ENCODE data around the gene PEX3.
"Not testable (repeated sequence)": the region's sequence is repeated elsewhere in the genome, so short reads cannot be mapped to it uniquely, and the experiment has no call there.

PEX3 gene, protein sequence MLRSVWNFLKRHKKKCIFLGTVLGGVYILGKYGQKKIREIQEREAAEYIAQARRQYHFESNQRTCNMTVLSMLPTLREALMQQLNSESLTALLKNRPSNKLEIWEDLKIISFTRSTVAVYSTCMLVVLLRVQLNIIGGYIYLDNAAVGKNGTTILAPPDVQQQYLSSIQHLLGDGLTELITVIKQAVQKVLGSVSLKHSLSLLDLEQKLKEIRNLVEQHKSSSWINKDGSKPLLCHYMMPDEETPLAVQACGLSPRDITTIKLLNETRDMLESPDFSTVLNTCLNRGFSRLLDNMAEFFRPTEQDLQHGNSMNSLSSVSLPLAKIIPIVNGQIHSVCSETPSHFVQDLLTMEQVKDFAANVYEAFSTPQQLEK

DNA sequence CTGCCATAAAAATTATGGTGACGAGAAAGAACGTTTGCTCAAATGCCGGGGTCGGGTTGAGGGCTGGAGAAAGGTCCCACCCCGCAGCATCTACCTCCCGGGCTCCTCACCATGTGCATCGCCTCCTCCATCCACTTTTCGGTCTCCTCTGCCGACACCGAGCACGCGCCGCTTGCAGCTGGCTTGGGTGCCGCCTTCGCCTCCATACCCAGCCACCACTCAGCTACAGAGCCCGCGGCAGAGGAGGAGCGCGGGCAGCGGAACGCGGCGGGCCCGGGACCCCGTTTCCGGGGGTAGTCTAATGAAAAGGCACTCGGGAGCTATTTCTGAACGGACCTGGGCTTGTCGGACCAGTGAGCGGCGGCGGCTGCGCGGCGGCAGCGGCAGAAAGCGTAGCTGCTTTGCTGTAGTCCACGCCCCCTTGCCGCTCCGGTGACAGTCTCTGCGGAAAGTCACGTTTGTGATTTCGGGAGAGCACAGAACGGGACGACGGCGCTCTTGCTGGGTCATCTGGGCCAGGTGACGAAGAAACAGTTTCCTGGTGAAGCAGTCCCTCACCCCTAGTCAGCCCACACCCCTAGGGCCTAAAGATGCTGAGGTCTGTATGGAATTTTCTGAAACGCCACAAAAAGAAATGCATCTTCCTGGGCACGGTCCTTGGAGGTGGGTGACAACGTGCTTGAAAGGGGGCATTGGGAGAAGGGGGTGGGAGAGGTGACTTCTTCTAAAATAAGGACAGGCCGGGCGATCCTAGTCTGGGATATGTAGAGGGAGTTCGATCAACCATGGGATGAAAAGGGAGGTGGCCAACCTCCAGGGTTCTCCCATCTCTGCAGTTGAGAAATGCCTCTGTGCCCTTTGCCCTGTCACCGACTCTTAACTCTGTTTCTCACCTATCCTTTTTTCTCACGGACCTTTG is at the start of gene PEX3, which contains the start of gene ADAT2:
Gene PEX3 (plus strand): TSS at position 353 of the 919 bp plus-strand sequence. CDS start 238 bp downstream, at position 591.
Gene ADAT2 (minus strand): TSS at position 243 of the 919 bp plus-strand sequence. CDS start 37 bp downstream, at position 206.
- DNase-seq: peak; percentile 92 to 94

DNA sequence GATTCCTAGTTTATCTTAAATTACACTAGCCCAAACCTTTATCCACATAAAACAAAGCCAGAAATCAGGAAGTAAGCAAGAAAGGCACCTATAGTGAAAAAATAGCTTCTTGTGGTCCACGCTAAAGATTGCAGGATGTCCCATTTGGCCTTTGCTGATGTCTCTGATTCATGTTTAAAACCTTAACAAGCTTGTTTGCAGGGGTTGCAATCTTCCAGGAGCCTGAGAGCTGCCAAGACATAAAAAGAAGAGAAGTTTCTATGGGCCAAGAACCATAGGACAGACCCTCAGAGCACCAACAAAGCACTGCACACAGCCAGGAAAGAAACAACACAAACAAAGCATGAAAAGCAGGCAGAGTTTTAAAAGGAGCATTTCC is 49.5 kb upstream of the PEX3 start:
- no peak for DNase-seq

DNA sequence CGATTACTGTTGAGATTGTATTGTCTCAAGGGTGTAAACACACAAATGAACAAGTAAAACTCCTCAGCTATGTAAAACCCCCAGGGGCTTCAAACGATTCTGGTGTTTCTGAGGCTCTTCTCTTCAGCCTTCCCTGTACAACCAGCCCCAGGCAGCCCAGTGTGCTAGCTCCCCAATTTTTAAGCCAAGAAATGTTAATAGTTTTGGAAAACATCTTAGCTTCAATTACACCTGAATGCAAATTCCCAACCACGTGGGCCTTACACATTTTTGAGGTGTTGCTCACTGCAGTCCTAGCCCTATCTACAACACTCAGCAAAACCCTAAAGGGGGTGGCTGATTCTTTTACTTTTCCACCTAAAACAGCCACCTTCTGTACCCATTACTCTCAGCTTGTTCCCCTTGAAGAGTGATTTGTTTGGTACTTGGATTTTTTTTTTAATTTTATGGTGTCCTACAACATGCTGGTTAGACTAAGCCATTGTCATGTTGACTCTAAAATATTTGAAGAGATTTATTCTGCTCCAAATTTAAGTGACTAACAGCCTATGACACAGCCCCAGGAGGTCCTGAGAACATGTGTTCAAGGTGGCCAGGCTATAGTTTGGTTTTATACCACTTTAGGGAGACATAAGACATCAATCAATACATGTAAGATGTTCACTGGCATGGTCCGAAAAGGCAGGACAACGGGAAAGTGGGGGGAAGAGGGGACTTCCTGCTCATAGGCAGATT is 48.8 kb upstream of the PEX3 start:
- DNase-seq: no peak

DNA sequence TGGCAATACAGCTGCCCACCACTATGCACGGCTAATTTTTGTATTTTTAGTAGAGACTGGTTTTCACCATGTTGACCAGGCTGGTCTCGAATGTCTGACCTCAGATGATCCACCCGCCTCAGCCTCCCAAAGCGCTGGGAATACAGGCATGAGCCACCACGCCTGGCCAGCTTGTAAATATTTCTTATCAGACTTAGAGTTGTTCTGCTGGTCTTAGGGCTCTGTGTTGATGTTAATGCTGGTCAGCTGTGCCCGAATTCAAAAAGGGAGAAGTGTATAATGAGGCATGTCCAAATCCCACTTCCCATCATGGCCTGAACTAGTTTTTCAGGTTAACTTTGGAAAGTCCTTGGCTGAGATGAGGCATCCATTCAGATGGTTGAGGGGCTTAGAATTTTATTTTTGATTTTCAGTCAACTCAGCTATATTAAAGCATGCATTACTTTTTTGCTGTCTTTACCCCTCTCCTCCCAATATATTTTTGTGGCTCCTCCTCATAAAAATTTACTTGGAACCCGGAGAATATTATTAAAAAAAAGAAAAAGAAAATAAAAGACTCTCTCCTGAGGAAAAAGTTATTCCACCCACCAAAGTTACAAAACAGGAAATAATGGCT is 47.8 kb upstream of the PEX3 start:
- no peak for DNase-seq

DNA sequence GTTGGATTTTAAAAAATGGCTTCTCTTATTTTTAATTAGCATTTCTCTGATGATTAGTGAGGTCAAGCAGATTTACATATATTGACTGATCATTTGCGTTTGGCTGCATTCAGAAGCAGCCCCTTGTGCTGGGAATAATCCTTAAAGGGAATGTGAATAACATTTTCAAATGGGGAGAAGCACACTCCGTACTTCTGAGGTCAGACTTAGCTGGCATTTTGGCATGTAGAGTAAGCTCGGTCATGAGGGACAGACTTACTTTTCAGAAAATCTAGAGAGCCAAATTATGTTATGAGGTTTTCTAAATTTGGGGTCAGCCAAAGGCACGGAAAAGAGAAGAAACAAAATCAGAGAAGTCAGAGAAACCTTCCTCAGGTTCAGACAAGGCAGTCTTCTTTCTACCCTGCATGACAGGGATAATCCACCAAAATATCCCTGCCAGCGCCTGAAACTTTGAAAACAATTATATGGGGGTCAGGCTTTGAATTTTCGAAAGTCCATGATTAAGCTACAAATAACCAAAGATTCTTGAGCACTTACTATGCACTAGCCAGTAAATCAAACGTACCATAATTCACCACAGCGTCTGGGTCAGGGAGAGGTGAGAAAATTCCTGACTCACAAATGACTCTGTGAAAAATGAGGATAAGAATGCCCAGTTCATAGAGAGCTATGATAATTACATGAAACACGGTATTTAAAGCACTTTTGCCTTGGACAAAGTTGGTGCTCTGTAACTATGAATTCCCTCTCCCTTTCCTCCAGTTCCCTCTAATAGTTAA is 45.0 kb upstream of the PEX3 start:
- DNase-seq: no peak

DNA sequence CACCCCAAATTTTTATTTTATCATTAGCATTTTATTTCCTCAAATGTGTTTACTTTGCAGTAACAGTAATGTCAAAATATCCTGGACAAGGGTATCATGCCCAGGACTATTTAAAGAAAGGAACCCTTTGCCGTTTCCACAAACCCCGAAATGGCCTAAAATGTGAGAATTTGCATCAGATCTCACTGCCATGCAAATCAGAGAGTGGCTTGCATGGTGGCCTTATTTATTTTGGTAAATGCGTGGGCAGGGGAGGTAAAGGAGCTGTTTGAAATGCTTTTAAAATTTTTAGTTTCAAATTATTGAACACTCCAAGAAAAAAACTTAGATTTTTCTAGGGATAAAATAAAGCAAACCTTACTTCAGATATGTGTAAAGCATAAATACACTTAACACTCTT is 43.9 kb upstream of the PEX3 start:
- no peak for DNase-seq

DNA sequence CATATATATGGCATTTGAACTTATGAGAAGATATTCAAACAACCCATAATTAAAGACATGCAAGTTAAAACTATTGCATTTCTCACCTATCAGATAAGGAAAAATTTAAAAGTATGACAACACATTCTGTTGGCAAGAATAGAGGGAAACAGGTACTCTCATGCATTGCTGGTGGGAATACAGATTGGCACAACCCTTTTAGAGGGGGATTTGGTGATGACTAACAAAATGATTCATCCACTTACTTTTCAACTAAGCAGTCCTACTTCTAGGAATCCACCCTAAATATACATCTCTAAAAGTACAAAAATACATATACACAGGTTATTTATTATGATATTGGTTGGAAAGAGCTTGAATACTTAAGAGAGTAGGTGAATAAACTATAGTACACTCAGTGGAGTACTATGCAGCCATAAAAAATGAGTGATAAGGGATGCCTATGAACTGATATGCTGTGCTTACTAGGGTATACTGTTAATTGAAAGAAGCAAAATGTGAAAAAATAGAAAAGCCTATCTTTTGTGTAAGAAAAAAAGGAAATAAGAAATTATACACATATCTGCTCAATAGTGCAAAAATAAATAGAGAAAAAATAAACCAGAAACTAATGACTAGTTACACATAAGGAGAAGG is 42.3 kb upstream of the PEX3 start:
- DNase-seq: no peak

DNA sequence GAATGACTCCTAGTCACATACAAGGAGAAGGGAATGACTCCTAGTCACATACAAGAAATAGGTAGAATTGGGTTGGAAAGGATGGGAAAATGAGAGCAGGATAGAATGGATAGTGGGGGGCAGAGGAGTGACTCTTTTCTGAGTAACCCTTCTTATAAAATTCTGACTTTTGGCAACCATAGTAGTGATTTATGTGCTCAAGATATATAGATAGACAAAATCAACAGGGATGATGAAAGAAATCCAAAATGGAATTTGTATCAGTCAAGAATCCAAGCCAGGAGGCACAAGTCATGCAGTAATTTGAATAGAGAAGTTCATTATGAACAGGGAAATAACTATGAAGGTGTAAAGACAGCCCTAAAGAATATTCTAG is 41.8 kb upstream of the PEX3 start:
- DNase-seq: no peak

DNA sequence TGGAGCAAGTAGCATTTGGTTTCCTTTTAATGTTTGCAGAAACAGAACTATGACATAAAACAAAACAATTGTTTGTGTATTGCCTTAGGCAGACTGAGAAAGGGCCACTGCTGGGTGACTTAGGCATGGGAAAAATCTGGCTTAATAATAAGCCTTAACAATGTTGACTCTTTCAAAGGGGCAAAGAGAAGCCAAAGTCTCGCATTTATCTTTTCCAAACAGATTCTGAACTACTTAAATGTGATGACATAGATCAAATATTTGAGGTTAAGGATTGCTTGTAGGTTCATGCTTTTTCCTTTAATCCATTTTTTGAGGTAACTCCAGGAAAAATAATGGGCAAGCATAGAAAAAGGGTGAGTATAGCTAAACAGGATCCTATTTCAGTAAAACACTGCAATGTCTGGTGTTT is 39.7 kb upstream of the PEX3 start:
- no peak for DNase-seq

DNA sequence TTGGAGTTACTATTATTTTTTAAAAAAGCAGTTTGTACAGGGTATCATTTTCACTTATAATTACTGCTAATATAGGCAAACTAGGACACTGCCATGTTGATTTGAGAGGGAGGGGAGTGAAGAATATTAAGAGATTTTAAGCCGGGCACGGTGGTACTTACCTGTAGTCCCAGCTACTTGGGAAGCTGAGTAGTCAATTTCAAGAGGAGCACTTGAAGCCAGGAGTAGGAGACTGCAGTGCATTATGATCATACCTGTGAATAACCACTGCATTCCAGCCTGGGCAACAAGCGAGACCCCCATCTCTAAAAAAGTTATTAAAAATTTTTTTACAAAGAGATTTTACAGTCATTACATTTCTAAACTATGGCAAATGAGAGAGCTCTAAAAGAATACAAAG is 35.8 kb upstream of the PEX3 start:
- no peak for DNase-seq

DNA sequence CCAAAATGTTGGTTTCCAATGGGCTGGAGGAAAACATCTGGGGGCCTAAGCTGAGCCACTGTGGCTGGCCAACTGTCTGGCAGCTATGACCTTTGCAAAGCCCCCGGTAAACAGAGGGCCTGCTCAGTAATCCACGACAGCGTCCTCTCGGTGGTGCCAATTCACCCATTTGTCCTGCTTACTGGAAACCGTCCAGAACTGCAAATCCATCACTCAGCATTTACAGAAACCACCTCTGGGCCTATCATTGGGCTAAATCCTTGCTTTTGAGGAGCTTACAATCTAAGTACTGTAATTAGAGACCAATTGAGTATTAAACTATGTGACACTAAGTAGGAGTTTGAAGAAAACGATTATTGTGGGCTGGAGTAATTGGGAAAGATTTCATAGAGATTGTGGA is 31.1 kb upstream of the PEX3 start:
- DNase-seq: no peak

DNA sequence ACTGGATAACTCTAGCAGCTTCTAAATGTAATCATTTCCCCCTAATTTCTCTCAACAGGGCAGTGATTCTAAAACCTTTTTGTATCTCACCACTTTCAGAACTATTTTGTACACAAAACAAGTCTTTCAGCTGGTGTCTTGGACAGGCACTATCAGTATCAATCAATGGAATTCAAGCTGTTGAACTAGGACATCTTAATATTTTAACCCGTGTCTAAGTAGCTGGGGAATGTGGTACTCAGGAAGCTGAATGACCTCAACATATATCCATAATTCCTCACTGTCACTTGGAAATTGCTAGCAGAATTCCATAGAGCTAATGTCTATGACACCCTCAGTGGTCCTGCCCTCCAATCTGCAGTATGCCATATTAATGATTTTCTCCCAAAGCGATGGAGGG is 24.6 kb upstream of the PEX3 start:
- DNase-seq: no peak

DNA sequence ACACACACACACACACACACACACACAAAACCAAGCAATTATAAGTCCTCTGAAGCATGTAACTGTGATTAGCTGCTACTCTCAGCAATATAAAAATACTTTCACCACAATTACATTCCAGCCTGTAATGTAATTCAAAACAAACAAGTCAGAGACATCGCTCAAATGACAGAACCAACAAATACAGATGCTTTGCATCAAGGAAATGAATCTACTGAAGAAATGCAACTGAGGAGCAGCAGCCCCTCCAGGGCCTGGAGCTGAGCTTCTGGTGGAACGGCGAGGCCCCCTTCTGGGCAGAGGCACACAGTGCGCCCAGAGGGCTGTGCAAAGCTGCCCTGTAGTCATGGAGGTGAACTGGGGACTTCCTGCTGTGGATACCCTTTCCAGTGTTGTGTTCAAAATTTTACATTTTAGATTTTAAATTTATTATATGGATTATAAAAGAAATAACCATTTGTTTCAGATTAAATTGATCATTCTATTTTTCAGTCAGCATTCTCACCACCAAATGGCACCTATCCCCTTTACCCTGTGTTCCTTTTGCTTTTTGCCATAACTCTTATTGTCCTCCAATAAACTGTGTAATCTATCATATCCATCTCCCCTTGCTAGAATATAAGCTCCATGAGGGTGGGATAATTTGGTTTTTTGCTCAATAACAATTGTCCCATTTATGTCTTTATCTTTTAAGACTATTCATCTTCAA is 23.3 kb upstream of the PEX3 start:
- DNase-seq: peak; percentile 68 to 74

DNA sequence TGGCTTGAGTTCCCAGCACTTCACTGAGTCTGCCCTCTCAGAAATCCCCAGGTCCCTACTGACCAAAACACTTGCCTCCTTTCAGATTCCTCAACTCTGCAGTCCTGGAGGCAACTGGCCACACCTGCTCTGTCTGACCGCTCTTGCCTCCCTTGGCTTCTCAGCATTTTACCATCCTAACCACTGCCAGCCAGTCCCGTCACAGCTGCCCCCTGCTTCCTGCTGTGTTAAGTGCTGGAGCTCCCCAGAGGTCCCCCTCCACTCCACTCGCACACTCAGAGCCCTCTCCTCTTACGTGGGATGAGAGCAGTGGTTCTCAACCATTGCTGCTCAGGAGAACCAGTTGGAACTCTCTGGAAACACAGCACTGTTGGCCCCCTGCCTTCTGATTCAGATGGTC is 20.6 kb upstream of the PEX3 start:
- no peak for DNase-seq

DNA sequence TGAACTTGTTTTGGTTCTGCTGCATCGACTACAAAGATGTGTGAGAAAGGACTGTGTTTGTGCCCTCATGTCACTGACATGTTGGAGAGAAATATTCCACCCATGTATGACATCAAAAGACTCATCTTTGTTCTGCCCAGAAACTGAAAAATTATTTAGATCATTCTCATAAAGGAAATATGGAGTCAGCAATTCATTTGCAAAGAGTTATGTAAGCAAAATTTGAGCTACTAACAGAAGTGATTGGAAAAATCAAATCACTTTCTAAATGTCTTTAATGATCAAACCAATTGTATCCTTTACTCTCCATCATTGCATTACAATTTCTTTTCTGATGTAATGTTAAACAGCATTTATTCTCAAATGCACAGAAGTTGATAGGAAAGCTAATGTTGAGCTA is 19.4 kb upstream of the PEX3 start:
- DNase-seq: no peak

DNA sequence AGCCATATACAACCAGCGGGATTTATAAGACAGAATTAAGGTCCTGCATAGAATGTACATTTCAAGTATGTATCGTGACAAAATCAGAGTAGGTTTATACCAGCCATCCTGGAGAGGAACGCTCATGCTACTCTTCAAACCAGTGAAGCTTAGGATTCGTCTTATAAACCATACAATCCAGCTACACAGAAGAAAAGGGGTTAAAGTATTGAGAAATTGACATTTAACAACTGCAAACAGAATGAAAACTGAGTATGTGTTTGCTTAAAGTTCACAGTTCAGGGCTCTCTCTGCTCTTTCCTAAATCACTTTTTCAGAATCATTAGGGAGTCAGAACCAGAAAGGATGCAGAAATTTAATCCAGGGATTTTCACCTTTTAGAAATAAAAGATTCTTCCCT is 18.0 kb upstream of the PEX3 start:
- no peak for DNase-seq

DNA sequence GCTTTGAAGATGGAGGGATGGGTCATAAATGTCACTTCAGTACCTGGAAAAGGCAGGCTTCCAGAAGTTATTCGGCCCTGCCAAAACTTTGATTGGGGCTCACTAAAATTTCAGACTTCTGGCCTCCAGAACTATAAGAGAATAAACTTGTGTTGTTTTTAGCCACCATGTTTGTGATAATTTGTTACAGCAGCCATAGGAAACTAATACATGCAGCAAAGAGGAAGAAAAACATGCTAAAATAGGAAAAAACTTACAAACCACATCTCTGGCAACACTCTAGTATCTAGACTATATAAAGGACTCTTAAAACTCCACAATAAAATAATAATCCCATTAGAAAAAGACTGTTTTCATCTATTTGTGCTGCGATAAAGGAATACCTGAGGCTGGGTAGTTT is 9.6 kb upstream of the PEX3 start:
- DNase-seq: no peak

DNA sequence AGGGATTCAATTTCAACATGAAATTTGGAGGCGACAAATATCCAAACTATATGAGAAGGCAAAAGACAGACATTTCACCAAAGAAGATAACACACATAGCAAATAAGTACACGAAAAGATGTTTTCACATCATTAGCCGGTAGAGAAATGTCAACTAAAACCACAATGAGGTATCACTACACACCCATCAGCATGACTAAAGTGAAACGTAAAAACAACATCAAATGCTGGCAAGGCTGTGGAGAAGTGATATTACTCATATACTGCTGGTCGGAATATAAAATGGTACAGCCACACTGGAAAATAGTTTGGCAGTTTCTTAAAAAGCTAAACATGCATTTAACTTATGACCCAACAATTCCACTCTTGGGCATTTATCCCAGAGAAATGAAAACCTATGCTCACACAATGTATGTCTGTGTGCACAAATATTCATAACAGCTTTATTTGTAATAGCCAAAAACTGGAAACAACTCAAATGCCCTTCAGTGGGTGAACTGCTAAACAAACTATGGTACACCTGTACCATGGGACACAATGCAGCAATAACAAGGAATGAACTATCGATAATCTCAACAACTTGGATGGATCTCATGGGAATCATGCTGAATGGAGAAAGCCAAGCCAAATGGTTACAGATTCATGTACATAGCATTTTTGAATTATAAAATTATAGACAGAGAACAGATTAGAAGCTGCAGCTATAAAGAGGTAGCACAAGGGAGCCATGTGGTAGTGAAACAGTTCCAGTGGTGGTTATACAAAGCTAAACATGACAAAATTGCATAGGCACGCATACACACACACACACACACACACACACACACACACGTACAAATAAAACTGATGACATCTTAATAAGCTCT is 8.7 kb upstream of the PEX3 start:
- no peak for DNase-seq

DNA sequence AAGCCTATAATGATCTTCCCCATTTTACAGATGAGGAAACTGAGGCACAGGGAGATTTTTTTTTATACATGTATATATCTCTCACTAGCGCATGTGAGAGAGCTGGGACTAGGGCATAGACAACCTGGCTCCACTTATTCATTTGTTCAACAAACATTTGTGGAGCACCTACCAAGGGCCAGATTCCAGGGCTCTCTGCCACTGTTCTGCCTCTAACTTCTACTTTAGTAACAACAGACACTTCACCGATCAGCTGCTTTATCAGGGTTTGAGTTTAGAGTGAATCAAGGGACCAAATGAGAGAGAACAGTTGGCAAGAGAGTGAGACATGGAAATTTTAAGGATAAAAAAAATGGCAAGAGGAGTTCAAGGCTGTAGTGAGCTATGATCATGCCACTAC is 7.5 kb upstream of the PEX3 start:
- DNase-seq: no peak

DNA sequence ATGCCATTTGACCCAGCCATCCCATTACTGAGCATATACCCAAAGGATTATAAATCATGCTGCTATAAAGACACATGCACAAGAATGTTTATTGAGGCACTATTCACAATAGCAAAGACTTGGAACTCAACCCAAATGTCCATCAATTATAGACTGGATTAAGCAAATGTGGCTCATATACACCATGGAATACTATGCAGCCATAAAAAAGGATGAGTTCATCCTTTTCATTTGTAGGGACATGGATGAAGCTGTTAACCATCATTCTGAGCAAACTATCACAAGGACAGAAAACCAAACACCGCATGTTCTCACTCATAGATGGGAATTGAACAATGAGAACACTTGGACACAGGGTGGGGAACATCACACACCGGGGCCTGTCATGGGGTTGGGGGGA is 2.7 kb upstream of the PEX3 start:
- DNase-seq: not testable (repeated sequence)
